K562 (cell line): ENCODE measurements around the gene LZTFL1. TPM values are rescaled to one million over a fixed set of nuclear protein-coding genes. Genes with fewer than 3 reads are reported as not detected.

Source experiments
- ATAC-seq: fragments of 200-7000 bp; cut with Tn5 transposase; 3 replicates; pipeline ENCODE4 v1.9.1; 2020; ENCODE audit warnings: moderate library complexity
- BruUV-seq: library from RNA; stranded (reverse); fragments of 400-500 nt; replicated peaks from 2 replicates; lab custom pipeline; 2021; lab: Mats Ljungman, UMichigan
- CTCF ChIA-PET: fragments of 300-600 bp; formaldehyde crosslinking; extraction: SDS; loops from one replicate; lab custom pipeline; 2021; ENCODE audit warnings: low intra/inter-chr PET ratio; lab: Yijun Ruan, JAX
- POLR2A ChIA-PET: fragments of 300-600, 350-650 bp; sonication (Branson Sonifier 250); formaldehyde crosslinking; extraction: SDS; loops from one replicate; lab custom pipeline; 2021; ENCODE audit warnings: antibody characterized with exemption, inconsistent platforms; lab: Yijun Ruan, JAX
- DNase-seq, 4 experiments: peaks; one replicate each; pipeline versions ENCODE4 v3.0.0 to v3.0.0-alpha.2; 2011 to 2018; ENCODE audit warnings: low spot score in 3 of 4, mixed read lengths in 3 of 4; ENCODE audit errors: extremely low read depth in 1 of 4
- FAIRE-seq: peaks from 2 replicates; lab custom pipeline; 2011; peaks lifted over from hg19 to GRCh38; lab: Jason Lieb, UNC
- H2AFZ ChIP-seq: 2 replicates; pipeline ENCODE4 v1.6.0; 2011; ENCODE audit warnings: low read depth, low read length, control low read depth, inconsistent platforms
- H3K27ac ChIP-seq: fragments of 200-600 bp; 3 replicates; pipeline ENCODE4 v1.8.0; 2011; ENCODE audit warnings: low read depth, mild to moderate bottlenecking, control low read depth, inconsistent platforms, low read length, moderate library complexity, mixed read lengths; ENCODE audit errors: extremely low read depth
- H3K27me3 ChIP-seq, 2 experiments: fragments of 300-600 bp in 1 of 2; 2 replicates in 1 of 2; 3 replicates in 1 of 2; pipeline versions ENCODE4 v1.6.0 to v1.8.0; 2011; ENCODE audit warnings: inconsistent platforms in 2 of 2, low read length in 2 of 2, mild to moderate bottlenecking in 1 of 2, mixed read lengths in 1 of 2, moderate library complexity in 1 of 2; ENCODE audit not compliant: control insufficient read depth in 2 of 2, insufficient read depth in 2 of 2
- H3K36me3 ChIP-seq: fragments of 300-600 bp; 3 replicates; pipeline ENCODE4 v1.8.0; 2011; ENCODE audit warnings: mild to moderate bottlenecking, low read length, inconsistent platforms; ENCODE audit not compliant: control insufficient read depth, insufficient read depth
- H3K4me1 ChIP-seq, 2 experiments: fragments of 200-600 bp in 1 of 2; replicated peaks in 1 of 2; 2 replicates in 1 of 2; 3 replicates in 1 of 2; pipeline versions ENCODE4 v1.5.1 to v1.8.0; 2011; ENCODE audit warnings: inconsistent platforms in 2 of 2, low read length in 2 of 2, mild to moderate bottlenecking in 1 of 2, mixed read lengths in 1 of 2, moderate library complexity in 1 of 2; ENCODE audit not compliant: control insufficient read depth in 2 of 2, insufficient read depth in 2 of 2
- H3K4me2 ChIP-seq: 2 replicates; pipeline ENCODE4 v1.6.1; 2011; ENCODE audit warnings: low read length, control low read depth, inconsistent platforms, mixed read lengths; ENCODE audit not compliant: insufficient read depth
- H3K4me3 ChIP-seq: fragments of 200-600 bp; sonication (generic), shearing (Covaris generic); 2 replicates; pipeline ENCODE4 v1.5.1; 2016; ENCODE audit warnings: control low read depth, inconsistent platforms
- H3K79me2 ChIP-seq: fragments of 200-600 bp; 3 replicates; pipeline ENCODE4 v1.8.0; 2011; ENCODE audit warnings: low read length, inconsistent platforms; ENCODE audit not compliant: control insufficient read depth, insufficient read depth
- H3K9ac ChIP-seq, 2 experiments: 2 replicates each; pipeline versions ENCODE4 v1.6.0 to v1.6.1; 2011; ENCODE audit warnings: low read depth in 2 of 2, low read length in 2 of 2, control low read depth in 1 of 2, inconsistent platforms in 1 of 2, mild to moderate bottlenecking in 1 of 2, mixed read lengths in 1 of 2; ENCODE audit not compliant: insufficient read depth in 1 of 2
- H3K9me1 ChIP-seq: one replicate; pipeline ENCODE4 v1.6.0; 2011; ENCODE audit warnings: inconsistent platforms, mild to moderate bottlenecking, low read length, moderate library complexity; ENCODE audit not compliant: control insufficient read depth, insufficient read depth
- H3K9me3 ChIP-seq: replicated peaks from 2 replicates; pipeline ENCODE4 v1.5.1; 2011; ENCODE audit warnings: low read depth, low read length, inconsistent platforms; ENCODE audit not compliant: control insufficient read depth, insufficient read depth
- H4K20me1 ChIP-seq: replicated peaks from 2 replicates; pipeline ENCODE4 v1.6.1; 2011; ENCODE audit warnings: low read length, inconsistent platforms, mixed read lengths; ENCODE audit not compliant: control insufficient read depth, insufficient read depth
- BMI1 ChIP-seq: fragments of 150-350 bp; IDR thresholded peaks from 2 replicates; pipeline ENCODE4 v1.6.1; 2014; ENCODE audit warnings: low read length
- CBX2 ChIP-seq: fragments of 200-600 bp; sonication (generic); IDR thresholded peaks from one replicate; pipeline ENCODE4 v1.6.1; 2012; ENCODE audit warnings: mild to moderate bottlenecking, low read length, inconsistent platforms; ENCODE audit not compliant: insufficient read depth, poor library complexity, severe bottlenecking
- CBX8 ChIP-seq: fragments of 200-600 bp; sonication (generic); IDR thresholded peaks from 2 replicates; pipeline ENCODE4 v1.6.1; 2012; ENCODE audit warnings: borderline replicate concordance, mixed run types, low read depth, mild to moderate bottlenecking, moderate library complexity, mixed read lengths, low read length, control low read depth, inconsistent platforms; ENCODE audit not compliant: poor library complexity, severe bottlenecking; ENCODE audit errors: extremely low read depth
- GABPB2 ChIP-seq: fragments of 250-450 bp; sonication (Bioruptor Pico); conservative IDR thresholded peaks from 2 replicates; pipeline ENCODE4 v1.5.1; 2021; ENCODE audit warnings: mild to moderate bottlenecking
- ZFP36 ChIP-seq: fragments of 150-350 bp; IDR thresholded peaks from 2 replicates; pipeline ENCODE4 v1.6.1; 2018; ENCODE audit warnings: low read length, low read depth; ENCODE audit not compliant: partially characterized antibody
- ZNF324 ChIP-seq: fragments of 250-450 bp; sonication (Bioruptor Pico); IDR thresholded peaks from 2 replicates; pipeline ENCODE4 v1.4.0; 2020; ENCODE audit warnings: mild to moderate bottlenecking
- WGBS: fragments of 100-300 bp; shearing (Covaris generic); methylation state at CpG from one replicate; pipeline ENCODE4 v1.1.6; 2016; ENCODE audit warnings: low coverage, mixed read lengths; ENCODE audit not compliant: insufficient coverage; ENCODE audit errors: missing lambda C conversion rate; 5-methylcytosine and 5-hydroxymethylcytosine counted together
- in situ Hi-C: fragments of 300-500 bp; cut with MboI; formaldehyde crosslinking; loops from 4 replicates; pipeline ENCODE4 v1.15.0; 2018; ENCODE audit warnings: inconsistent platforms, mixed read lengths
- intact Hi-C: fragments of 100-400 bp; cut with micrococcal nuclease; formaldehyde crosslinking; loops from 2 replicates; pipeline ENCODE4 v1.14.2; 2022
- polyA plus RNA-seq, 8 experiments: library from polyadenylated mRNA; depleted of rRNA in 4 of 8; stranded (reverse) in 5 of 8; unstranded in 3 of 8; fragments of >200 nt; fragmentation: Nextera tagmentation in 2 of 8; fragmentation: Illumina TruSeq in 1 of 8; extraction: Ambion mirVana in 2 of 8; extraction: Trizol in 1 of 8; gene quantifications; 2 replicates each; pipeline versions ENCODE4 v1.2.1 to v1.2.3, GENCODE V29; 2011 to 2014; ENCODE audit warnings: inconsistent platforms in 1 of 8, missing spikeins in 1 of 8
- total RNA-seq, 7 experiments: library from RNA; depleted of rRNA in 6 of 7; stranded (reverse); fragments of >200 nt in 6 of 7; fragmentation: Illumina TruSeq in 2 of 7; extraction: Trizol in 2 of 7; gene quantifications; 2 replicates each; pipeline versions ENCODE4 v1.2.1 to v1.2.3, GENCODE V29; 2011 to 2021; ENCODE audit warnings: low replicate concordance in 1 of 7

Gene LZTFL1
- total and polyA plus RNA-seq, 9 of the 15 experiments (the other 6 are each of a cell fraction or from before 2014, with no cell fraction given): 10.7 to 33.7 (median 15.3) TPM

DNA sequence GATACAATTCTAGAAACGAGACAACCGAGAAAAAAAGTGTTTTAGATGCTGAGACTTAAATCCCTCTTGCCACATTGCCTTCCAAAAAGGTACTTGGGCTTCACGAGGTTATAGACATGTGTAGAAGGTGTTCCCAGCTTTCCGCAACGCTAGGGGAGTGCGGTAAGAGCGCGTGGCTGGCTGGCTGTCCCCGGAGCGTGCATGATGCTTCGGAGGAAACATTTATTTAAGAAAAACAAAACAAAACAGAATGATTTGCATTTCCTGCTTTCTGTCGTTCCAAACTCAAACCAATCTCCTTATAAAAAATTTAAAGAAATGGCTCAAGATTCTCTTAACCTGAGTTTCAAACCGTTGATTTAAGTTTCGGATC is 46.4 kb downstream of the LZTFL1 start:
- H3K9me3 ChIP-seq: no peaks in the 10 kb centered on the region
- peak; percentile 66 for FAIRE-seq
- WGBS: 11% methylated on average over 14 of the region's 14 CpGs
- no peaks in the 10 kb centered on the region for H3K36me3 ChIP-seq
- no peak overlapping the region for H2AFZ ChIP-seq
- no peak overlapping the region for H3K27ac ChIP-seq
- H3K4me3 ChIP-seq: no peak overlapping the region
- ChIA-PET POLR2A (interaction anchor here (0.7 to 1.0 kb wide), 2 partner anchors 14 to 21 kb away, joined by 3 read pairs; no protein-coding TSS in a partner anchor), CTCF (no interaction called here)
- no peak overlapping the region for H3K4me2 ChIP-seq
- no peaks in the 10 kb centered on the region for H3K9me1 ChIP-seq
- no peaks in the 10 kb centered on the region for H3K79me2 ChIP-seq
- DNase-seq: no peak
- BruUV-seq: no TSS peak
- ATAC-seq: no peak
- intact Hi-C loops (no loop called here), in situ Hi-C loops (no loop called here)
- peaks cover 51 to 72% of the 10 kb centered on the region in 2 experiments for H3K27me3 ChIP-seq
- no peak overlapping the region for H3K9ac ChIP-seq
- no peaks in the 10 kb centered on the region for H4K20me1 ChIP-seq
- peaks cover 0 to 10% of the 10 kb centered on the region in 2 experiments; a peak in 2 of 5 replicates for H3K4me1 ChIP-seq
- TF ChIP-seq CBX2: peak; percentile 91
- peak; percentile 67 for TF ChIP-seq BMI1
- peak; percentile 43 for TF ChIP-seq ZFP36
- no peak for TF ChIP-seq GABPB2 (CRISPR knock-in tag)
- TF ChIP-seq CBX8: peak; percentile 83
- no peak for TF ChIP-seq ZNF324
- TF ChIP-seq, all 486 proteins: peak for 4
